ENCODE results near the gene PTPRCAP.

The PTPRCAP gene

DNA sequence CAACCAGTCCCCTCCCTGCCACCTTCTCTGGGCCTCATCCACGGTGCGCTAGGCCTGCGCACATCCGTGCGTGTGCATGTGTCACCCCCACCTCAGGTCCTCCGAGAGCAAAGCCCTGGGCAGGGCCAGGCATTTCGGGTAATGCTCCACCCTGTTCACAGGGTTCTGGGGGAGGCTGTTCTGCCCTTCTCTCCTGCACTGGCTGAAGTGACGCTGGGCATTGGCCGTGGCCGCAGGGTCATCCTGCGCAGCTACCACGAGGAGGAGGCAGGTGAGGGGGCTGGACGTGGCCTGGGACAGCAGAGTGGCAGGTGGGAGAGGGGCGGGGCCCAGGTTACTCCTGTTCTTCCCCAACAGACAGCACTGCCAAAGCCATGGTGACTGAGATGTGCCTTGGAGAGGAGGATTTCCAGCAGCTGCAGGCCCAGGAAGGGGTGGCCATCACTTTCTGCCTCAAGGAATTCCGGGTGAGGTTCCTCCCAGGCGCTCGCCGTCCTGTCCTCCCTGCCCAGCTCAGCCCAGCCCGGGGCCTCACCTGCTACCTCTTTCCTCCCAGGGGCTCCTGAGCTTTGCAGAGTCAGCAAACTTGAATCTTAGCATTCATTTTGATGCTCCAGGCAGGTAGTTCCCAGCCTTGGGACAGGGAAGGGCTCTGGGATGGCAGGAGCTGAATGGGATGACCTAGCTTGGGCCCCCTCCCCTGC lies 41.8 kb downstream of the PTPRCAP start:
- H3K4me3 ChIP-seq (ENCODE audit: low read length): no peak overlapping the region
- TF ChIP-seq, protein P1, sequence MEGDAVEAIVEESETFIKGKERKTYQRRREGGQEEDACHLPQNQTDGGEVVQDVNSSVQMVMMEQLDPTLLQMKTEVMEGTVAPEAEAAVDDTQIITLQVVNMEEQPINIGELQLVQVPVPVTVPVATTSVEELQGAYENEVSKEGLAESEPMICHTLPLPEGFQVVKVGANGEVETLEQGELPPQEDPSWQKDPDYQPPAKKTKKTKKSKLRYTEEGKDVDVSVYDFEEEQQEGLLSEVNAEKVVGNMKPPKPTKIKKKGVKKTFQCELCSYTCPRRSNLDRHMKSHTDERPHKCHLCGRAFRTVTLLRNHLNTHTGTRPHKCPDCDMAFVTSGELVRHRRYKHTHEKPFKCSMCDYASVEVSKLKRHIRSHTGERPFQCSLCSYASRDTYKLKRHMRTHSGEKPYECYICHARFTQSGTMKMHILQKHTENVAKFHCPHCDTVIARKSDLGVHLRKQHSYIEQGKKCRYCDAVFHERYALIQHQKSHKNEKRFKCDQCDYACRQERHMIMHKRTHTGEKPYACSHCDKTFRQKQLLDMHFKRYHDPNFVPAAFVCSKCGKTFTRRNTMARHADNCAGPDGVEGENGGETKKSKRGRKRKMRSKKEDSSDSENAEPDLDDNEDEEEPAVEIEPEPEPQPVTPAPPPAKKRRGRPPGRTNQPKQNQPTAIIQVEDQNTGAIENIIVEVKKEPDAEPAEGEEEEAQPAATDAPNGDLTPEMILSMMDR (conservative IDR thresholded peaks at IDR 0.05; ENCODE audit: low read depth, low read length): no peak
- no peak for DNase-seq (ENCODE audit: low read depth)

DNA sequence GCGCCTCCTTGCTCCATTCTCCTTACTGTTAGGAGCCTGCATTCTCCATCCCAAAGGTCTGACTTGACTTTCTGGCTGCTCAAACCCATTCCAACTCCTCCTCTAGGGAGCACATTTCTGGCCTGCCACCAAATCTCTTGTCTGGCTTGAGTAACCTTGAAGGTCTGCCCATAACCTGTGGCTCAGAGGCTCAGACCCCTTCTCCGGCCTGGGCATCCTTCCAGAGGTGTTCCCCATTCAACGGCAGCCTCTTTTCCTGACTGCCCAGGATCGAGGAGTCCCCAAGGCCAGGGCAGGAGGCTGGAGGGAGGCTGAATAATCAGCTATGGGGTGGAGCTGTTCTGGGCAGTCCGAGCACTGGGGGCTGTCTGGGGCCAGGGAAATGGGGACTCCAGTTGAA lies 43.5 kb downstream of the PTPRCAP start:
- DNase-seq (ENCODE audit: low read depth): no peak
- no peak overlapping the region for H3K4me3 ChIP-seq (ENCODE audit: low read length)
- TF ChIP-seq, protein P1 (conservative IDR thresholded peaks at IDR 0.05; ENCODE audit: low read depth, low read length): no peak

DNA sequence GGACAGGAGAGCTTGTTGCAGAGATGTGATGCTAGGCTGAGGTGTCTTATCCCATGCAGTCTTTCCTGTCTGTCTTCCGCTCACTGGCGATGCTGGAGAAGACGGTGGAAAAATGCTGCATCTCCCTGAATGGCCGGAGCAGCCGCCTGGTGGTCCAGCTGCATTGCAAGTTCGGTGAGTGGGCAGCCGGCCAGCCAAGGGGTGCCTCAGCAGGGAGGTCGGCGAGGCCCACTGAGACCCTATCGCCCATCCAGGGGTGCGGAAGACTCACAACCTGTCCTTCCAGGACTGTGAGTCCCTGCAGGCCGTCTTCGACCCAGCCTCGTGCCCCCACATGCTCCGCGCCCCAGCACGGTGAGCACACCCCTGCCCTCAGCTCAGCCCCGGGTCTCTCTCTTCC lies 44.0 kb downstream of the PTPRCAP start:
- no peak overlapping the region for H3K4me3 ChIP-seq (ENCODE audit: low read length)
- TF ChIP-seq, protein P1 (conservative IDR thresholded peaks at IDR 0.05; ENCODE audit: low read depth, low read length): no peak
- no peak for DNase-seq (ENCODE audit: low read depth)

DNA sequence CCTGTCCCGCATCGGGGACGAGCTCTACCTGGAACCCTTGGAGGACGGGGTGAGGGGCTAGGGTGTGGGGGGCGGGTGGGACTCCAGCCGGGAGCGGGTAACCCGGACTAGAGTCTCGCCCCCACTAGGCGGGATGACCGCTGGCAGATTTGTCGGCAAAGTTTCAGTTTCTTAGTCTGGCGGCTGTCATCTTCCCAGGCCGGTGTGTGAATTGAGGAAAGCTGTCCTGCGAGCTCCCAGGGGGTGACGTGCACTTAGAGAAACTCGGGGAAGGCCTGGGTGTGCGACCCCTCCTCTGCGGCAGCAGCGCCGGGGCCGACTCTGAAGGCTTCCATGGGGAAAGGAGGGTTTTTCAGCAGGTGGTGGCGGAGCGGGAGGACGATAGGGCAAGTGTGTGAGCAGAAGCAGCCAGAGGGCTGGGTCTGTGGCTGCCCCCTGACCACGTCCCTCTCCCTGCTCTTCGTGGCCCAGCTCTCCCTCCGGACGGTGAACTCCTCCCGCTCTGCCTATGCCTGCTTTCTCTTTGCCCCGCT lies 45.2 kb downstream of the PTPRCAP start:
- peak overlapping the region; percentile 62 for H3K4me3 ChIP-seq (ENCODE audit: low read length)

DNA sequence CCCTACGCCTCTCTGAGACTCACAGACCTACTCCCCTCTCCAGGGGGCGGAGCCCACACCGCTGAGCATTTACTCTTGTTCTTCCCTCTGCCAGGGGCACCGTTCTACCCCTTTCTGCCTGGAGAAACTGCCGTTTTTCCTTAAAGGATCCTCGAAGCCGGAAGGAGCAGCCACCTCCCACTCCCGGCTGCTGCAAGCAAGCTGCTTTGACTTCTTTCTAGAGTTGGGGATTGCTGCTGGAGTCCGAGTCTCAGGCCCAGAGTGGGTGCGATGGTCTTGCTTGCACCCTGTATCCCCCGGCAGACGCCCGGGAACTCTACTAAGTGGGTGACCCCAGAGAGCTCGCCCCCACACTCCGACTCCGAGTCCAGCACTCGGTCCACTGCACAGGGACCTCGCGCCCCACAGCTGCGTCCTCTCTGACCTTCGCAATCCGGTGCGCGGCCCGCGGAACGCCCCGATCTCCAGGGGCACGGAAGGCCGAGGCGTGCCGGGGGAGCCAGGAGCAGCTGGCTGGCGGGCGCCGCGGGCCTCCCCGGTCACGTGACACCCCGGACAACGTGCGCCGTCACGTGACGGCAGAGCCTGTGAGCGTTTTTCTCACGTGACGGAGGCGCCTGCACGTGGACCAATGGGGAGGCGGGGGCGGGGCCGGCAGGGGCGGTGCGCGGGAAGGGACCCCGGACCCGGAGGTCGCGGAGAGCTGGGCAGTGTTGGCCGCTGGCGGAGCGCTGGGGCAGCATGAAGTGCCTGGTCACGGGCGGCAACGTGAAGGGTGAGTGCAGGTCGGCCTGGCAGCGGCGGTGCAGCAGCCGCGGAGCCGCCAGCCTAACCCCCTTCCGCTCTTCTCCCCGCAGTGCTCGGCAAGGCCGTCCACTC lies 45.9 kb downstream of the PTPRCAP start, which contains the start of gene RAD9A:
TSS of gene RAD9A (plus strand) at position 683 of the 879 bp plus-strand sequence. CDS start at position 742, 59 bp downstream.
- DNase-seq (ENCODE audit: low read depth): peak; percentile 76
- H3K4me3 ChIP-seq (ENCODE audit: low read length): peak within 1 kb of the TSS; percentile 62
- TF ChIP-seq, protein P1 (conservative IDR thresholded peaks at IDR 0.05; ENCODE audit: low read depth, low read length): no peak

More for the DNA sequence above, 45.2 kb downstream of the PTPRCAP start:
- DNase-seq (ENCODE audit: low read depth): no peak
- TF ChIP-seq, protein P1 (conservative IDR thresholded peaks at IDR 0.05; ENCODE audit: low read depth, low read length): no peak

DNA sequence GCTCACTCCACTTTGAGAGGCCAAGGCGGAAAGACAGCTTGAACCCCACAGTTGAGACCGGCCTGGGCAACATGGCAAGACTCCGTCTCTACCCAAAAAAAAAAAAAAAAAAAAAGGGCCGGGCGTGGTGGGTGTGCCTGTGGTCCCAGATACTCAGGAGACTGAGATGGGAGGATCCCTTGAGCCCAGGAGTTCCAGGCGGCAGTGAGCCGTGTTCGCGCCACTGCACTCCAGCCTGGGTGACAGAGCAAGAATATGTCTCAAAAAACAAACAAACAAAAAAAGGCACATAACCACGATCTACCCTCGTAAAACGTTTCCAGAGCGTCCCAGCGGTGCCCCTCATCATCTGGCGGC lies 46.6 kb downstream of the PTPRCAP start:
- no peak for DNase-seq (ENCODE audit: low read depth)
- TF ChIP-seq, protein P1 (conservative IDR thresholded peaks at IDR 0.05; ENCODE audit: low read depth, low read length): no peak
- H3K4me3 ChIP-seq (ENCODE audit: low read length): peak overlapping the region; percentile 62
